GM19372 (cell line): Measurements from ENCODE around the gene BOK.
"Not testable (repeated sequence)": the region's sequence is repeated elsewhere in the genome, so short reads cannot be mapped to it uniquely, and the experiment has no call there.

Experiments used
- ATAC-seq: cut with Tn5 transposase; IDR thresholded peaks from one replicate; pipeline ENCODE4 v1.9.1; 2021; ENCODE audit warnings: mild to moderate bottlenecking, low read depth, moderate library complexity; ENCODE audit not compliant: unreplicated experiment

Gene BOK

GRCh38 chr2:241554610-241555322, 3.8 kb upstream of the BOK start:
- ATAC-seq, result no peak

- ATAC-seq, result no peak
These were observed 2.8 kb upstream of the BOK start for GRCh38 chr2:241555711-241556110.

DNA sequence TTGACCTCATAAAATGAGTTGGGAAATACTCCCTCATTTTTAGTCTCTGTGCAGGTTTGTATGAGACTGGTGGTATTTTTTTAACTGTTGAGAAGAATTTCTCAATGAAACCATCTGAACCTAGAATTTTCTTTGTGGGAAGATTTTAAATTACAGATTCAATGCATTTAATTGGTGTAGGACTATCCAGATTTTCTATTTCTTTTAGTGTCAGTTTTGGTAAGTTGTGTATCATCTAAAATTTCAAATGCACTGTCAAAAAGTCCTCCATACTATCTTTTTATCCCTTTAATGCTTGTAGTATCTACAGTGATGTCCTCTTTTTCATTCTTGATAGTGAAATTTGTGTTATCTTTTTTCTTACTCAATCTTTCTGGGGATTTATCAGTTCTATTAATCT, 1.8 kb upstream of the BOK start:
- ATAC-seq, result no peak

DNA sequence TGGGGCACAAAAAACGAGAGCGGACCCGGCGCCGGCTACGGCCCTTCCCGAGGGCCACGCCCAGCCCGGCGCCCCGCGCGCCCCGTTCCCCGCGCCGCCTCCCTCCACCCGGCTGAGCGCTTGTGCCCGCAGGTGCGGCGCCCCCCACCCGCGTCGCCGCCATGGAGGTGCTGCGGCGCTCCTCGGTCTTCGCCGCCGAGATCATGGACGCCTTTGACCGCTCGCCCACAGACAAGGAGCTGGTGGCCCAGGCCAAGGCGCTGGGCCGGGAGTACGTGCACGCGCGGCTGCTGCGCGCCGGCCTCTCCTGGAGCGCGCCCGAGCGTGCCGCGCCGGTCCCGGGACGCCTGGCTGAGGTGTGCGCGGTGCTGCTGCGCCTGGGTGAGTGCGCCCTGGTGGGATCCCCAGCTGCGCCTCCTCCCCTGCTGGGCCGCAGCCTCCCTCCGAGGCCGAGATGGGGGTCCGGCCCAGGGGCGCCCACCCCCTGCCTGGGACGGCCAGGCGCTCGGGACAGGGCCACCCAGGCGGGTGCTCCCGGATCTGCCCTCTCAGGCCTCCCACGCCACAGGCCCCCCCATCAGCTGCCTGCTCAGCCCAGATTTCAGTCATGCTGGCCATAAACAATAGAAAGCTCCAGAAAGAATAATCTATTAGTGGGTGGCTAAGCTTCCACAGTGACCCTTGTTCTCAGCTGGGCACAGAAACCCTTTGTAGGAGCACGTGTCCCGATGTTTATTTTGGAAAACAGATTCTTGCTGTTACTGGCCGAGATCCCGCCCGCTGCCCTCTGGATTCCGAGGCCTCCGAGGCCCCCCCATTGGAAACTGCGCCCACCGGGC, 997 bp downstream of the BOK start:
- ATAC-seq, result no peak

- ATAC-seq, result no peak
These were observed 1.8 kb downstream of the BOK start for GRCh38 chr2:241560162-241560882.

DNA sequence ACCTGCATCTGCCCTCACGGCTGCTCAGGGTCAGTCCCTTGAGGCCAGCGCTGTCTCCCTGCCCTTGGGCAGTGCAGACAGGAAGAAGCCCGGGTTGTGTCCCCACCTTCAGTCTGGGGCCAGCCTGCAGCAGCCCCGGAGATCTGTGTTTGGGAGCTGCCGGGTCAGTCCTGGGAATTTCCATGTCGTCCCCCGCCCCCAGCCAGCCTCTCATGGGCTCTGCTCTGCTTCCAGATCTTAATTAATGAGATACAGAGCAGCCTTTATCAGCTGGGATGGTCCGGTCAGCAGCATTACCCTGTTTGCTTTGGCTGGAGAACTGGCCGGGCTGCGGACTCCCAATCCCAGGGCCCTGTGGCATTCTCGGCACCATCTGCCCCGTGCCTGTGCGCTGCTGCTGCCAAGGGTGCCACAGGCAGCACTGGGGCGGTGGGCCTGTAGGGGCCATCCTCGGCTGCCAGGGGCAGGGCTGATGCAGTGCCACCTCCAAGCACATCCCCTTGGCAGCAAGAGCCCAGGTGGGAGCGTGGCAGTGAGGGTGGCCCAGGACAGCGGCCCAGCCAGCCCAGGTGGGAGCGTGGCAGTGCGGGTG, 2.4 kb downstream of the BOK start:
- ATAC-seq, result no peak

GRCh38 chr2:241561832-241562231, 3.3 kb downstream of the BOK start:
- ATAC-seq, result no peak

DNA sequence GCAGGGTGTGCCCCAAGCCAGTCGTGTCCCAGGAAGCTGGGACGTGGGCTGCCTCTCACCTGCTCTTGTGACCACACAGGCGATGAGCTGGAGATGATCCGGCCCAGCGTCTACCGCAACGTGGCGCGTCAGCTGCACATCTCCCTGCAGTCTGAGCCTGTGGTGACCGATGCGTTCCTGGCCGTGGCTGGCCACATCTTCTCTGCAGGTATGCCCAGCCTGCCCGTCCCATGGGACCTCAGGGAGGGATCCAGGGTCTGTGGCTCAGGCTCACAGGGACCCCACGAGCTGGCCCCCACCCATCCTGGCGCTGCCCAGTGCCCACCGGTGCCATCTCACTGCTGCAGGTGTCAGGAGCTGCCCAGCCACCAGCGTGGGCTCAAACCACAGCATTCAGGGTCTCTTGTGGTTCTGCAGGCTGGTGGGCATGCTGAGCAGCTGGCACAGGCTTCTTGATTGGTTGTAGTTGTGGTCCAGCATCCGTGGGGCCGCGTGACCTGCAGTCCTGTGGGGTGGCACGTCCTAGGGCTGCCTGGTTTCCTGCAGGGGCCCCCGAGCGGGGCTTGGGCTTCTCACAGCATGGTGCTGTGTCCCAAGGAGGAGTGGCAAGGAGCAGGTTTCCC, 3.8 kb downstream of the BOK start:
- no peak for ATAC-seq

DNA sequence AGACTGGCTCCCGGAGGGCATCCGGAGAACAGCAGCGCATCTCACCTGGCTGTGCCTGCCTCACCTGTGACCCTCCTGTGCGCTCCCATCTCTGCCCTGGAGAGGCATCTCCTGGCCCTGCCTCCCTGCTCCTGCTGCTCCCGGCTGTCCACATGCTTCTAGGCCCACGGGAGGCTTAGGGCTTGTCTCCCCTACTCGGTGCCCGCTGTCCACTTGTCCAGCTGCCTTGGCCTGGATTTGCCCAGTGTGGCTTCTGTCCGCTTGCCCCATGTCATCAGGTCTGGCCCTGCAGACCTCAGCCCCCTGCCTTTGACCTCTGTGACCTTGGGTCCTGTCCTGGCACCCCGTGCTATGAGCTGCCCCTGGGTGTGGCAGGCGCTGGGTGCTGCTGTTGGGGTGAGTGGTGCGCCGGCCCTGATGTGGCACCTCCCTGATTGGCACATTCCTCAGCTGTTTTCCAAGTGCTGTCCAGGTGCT, 4.5 kb downstream of the BOK start:
- no peak for ATAC-seq

DNA sequence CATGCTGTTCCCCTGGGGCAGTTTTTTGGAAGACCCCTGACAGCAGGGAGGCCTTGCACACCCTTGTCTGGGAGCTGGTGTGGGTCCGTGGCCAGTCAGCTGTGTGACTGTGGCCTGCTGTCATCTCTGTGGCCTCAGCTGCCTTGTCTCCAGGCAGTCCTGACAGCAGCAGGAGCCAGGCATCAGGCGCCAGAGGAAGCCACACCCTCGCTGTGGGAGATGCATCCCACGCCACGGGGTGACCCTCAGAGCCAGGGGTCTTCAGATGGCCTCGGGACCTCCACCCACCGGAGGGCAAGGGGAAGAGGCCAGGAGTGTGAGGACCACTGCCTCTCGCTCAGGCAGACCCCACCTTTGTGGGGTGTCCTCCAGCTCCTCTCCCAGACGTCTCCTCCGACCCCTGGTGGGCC, 5.0 kb downstream of the BOK start:
- no peak for ATAC-seq

GRCh38 chr2:241563981-241564595, 5.5 kb downstream of the BOK start:
- ATAC-seq, result no peak

- no peak for ATAC-seq
These were observed 6.3 kb downstream of the BOK start for GRCh38 chr2:241564596-241565410.

GRCh38 chr2:241565411-241565810, 6.9 kb downstream of the BOK start:
- no peak for ATAC-seq

DNA sequence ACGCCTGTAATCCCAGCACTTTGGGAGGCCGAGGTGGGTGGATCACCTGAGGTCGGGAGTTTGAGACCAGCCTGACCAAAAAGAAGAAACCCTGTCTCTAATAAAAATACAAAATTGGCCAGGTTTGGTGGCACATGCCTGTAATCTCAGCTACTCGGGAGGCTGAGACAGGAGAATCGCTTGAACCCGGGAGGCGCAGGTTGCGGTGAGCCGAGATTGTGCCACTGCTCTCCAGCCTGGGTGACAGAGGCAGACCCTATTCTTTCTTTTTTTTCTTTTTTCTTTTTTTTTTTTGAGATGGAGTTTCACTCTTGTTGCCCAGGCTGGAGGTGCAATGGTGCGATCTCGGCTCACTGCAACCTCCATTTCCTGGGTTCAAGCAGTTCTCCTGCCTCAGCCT, 7.5 kb downstream of the BOK start:
- not testable (repeated sequence) for ATAC-seq

DNA sequence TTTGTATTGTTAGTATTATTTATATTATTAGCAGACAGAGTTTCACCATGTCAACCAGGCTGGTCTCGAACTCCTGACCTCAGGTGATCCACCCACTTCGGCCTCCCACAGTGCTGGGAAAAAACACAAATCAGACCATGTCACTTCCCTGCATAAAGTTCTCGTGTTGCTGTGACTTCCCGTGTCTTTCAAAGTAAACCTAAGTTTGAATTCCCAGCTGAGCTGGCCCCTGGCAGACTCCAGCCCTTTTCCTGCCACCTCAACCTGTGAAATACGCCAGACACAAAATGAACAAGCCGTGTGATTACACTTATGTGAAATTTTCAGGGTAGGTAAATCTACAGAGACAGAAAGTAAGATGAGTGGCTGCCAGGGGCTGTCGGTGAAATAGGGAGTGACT, 7.9 kb downstream of the BOK start:
- no peak for ATAC-seq

DNA sequence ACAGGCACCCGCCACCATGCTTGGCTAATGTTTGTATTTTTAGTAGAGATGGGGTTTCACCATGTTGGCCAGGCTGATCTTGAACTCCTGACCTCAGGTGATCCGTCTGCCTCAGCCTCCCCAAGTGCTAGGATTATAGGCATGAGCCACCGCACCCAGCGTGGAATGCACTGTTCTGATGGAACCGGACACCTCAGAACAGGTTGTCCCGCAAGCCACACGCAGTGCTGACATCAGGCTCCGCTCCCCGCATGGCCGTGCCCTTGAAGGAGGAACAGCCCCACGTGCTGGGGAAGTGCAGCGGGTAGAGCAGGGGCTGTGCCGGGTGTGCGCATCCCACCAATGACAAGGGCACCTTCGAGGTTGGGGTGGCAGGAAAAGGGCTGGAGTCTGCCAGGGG, 8.7 kb downstream of the BOK start:
- ATAC-seq, result not testable (repeated sequence)

DNA sequence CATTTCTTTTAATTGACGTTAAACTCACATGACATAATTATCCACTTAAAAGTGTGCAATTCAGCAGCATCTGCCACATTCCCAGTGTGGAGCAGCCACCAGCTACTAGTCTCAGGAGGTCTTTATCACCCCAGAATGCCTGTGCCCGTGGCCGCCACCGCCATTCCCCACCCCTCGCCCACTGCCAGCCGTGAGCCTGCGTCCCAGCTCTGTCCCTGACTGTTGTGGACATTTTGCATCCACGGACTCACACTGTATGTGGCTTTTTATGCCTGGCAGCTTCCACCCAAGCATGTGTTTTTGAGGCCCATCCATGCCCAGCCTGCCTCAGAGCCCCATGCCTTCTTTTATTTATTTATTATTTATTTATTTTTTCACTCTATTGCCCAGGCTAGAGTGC, 9.2 kb downstream of the BOK start:
- no peak for ATAC-seq

- ATAC-seq, result no peak
These were observed 10.2 kb downstream of the BOK start for GRCh38 chr2:241568726-241569125.

DNA sequence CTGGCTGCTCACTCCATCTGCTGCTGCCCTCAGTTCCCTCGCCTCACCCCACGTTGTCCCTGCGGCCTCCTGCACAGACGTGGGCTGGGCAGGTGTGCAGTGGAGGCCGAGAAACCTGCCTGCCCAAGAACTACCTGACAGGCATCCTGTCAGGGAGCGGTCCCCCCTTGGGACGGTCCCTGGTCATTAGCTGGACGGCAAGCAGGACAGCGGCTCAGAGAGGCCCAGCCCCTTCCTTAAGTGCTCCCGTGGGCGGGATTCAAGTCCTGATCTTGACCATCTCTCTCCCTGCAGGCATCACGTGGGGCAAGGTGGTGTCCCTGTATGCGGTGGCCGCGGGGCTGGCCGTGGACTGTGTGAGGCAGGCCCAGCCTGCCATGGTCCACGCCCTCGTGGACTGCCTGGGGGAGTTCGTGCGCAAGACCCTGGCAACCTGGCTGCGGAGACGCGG, 11.3 kb downstream of the BOK start:
- no peak for ATAC-seq
